Osteoblast (primary cell): ENCODE data around the gene EPC2. TPM values are rescaled to one million over a fixed set of nuclear protein-coding genes. Genes with fewer than 3 reads are reported as not detected.
A peak's percentile ranks its signal among the peaks of the same experiment; 100 is the strongest.

Experiments used
- DNase-seq: peaks from one replicate; pipeline ENCODE4 v3.0.0; 2011; ENCODE audit warnings: low spot score, mixed read lengths; ENCODE audit not compliant: insufficient read length; ENCODE audit errors: missing footprints
- H2AFZ ChIP-seq: 2 replicates; pipeline ENCODE4 v1.6.0; 2011; ENCODE audit warnings: mild to moderate bottlenecking, low read length
- H3K27ac ChIP-seq: 2 replicates; pipeline ENCODE4 v1.5.1; 2011; ENCODE audit warnings: mild to moderate bottlenecking, low read depth, low read length, moderate library complexity
- H3K27me3 ChIP-seq: 2 replicates; pipeline ENCODE4 v1.6.0; 2012; ENCODE audit warnings: mild to moderate bottlenecking, control low read depth, inconsistent platforms, low read length, moderate library complexity; ENCODE audit not compliant: insufficient read depth
- H3K36me3 ChIP-seq: 2 replicates; pipeline ENCODE4 v1.5.1; 2011; ENCODE audit warnings: mild to moderate bottlenecking, low read length, control low read depth, moderate library complexity; ENCODE audit not compliant: insufficient read depth
- H3K4me1 ChIP-seq: 2 replicates; pipeline ENCODE4 v1.5.1; 2011; ENCODE audit warnings: mild to moderate bottlenecking, low read length, control low read depth, moderate library complexity; ENCODE audit not compliant: insufficient read depth
- H3K4me2 ChIP-seq: 2 replicates; pipeline ENCODE4 v1.6.0; 2011; ENCODE audit warnings: mild to moderate bottlenecking, low read length; ENCODE audit not compliant: insufficient read depth
- H3K4me3 ChIP-seq: fragments of 200-600 bp; sonication (generic); 3 replicates; pipeline ENCODE4 v1.5.1; 2012; ENCODE audit warnings: mild to moderate bottlenecking, low read length, inconsistent platforms; ENCODE audit not compliant: insufficient read depth
- H3K79me2 ChIP-seq: 2 replicates; pipeline ENCODE4 v1.6.0; 2012; ENCODE audit warnings: mild to moderate bottlenecking, low read length, control low read depth, inconsistent platforms; ENCODE audit not compliant: insufficient read depth
- H3K9me3 ChIP-seq: 2 replicates; pipeline ENCODE4 v1.5.1; 2011; ENCODE audit warnings: low read depth, low read length, control low read depth
- H4K20me1 ChIP-seq: 2 replicates; pipeline ENCODE4 v1.6.0; 2012; ENCODE audit warnings: mild to moderate bottlenecking, low read length, control low read depth; ENCODE audit not compliant: insufficient read depth
- CTCF ChIP-seq: IDR thresholded peaks from 2 replicates; pipeline ENCODE4 v1.5.1; 2011; ENCODE audit warnings: mild to moderate bottlenecking, low read depth, low read length, moderate library complexity; ENCODE audit errors: extremely low read depth
- total RNA-seq: library from RNA; depleted of rRNA; stranded (reverse); fragments of >200 nt; gene quantifications from 2 replicates; pipeline ENCODE4 v1.2.3, GENCODE V29; 2012

Gene EPC2
- total RNA-seq, 1 donor: 29.3 TPM

- Histone ChIP-seq H3K27ac (no peak overlapping the region), H3K79me2 (no peaks in the 10 kb centered on the region), H3K27me3 (peaks cover 4% of the 10 kb centered on the region), H4K20me1 (no peaks in the 10 kb centered on the region), H3K4me2 (no peak overlapping the region), H3K4me3 (no peak overlapping the region), H3K36me3 (no peaks in the 10 kb centered on the region), H3K4me1 (peaks cover 4% of the 10 kb centered on the region), H3K9me3 (no peaks in the 10 kb centered on the region), H2AFZ (no peak overlapping the region)
- no peak for TF ChIP-seq CTCF
- no peak for DNase-seq
Observed at GRCh38 chr2:148796735-148797512, 152.4 kb downstream of the EPC2 start.

GRCh38 chr2:148802448-148803220, 158.1 kb downstream of the EPC2 start:
- no peak overlapping the region for H3K4me2 ChIP-seq
- no peak overlapping the region for H3K4me3 ChIP-seq
- DNase-seq: no peak
- H3K27me3 ChIP-seq: peaks cover under 1% of the 10 kb centered on the region
- no peaks in the 10 kb centered on the region for H3K79me2 ChIP-seq
- no peaks in the 10 kb centered on the region for H4K20me1 ChIP-seq
- H3K4me1 ChIP-seq: no peaks in the 10 kb centered on the region
- no peaks in the 10 kb centered on the region for H3K9me3 ChIP-seq
- no peak for TF ChIP-seq CTCF
- H3K36me3 ChIP-seq: no peaks in the 10 kb centered on the region
- no peak overlapping the region for H2AFZ ChIP-seq
- no peak overlapping the region for H3K27ac ChIP-seq

- Histone ChIP-seq H3K4me1 (peaks cover 16% of the 10 kb centered on the region), H3K4me3 (no peak overlapping the region), H2AFZ (no peak overlapping the region), H3K27me3 (peaks cover 14% of the 10 kb centered on the region), H3K4me2 (no peak overlapping the region), H3K79me2 (no peaks in the 10 kb centered on the region), H3K9me3 (no peaks in the 10 kb centered on the region), H3K27ac (no peak overlapping the region), H3K36me3 (no peaks in the 10 kb centered on the region), H4K20me1 (no peaks in the 10 kb centered on the region)
- no peak for TF ChIP-seq CTCF
- DNase-seq: no peak
Observed at GRCh38 chr2:148810081-148810480, 165.5 kb downstream of the EPC2 start.

- H3K9me3 ChIP-seq: no peaks in the 10 kb centered on the region
- no peaks in the 10 kb centered on the region for H4K20me1 ChIP-seq
- H3K79me2 ChIP-seq: no peaks in the 10 kb centered on the region
- peak overlapping the region; percentile 20 for H3K4me2 ChIP-seq
- peak; percentile 71 for DNase-seq
- H3K27me3 ChIP-seq: peaks cover 14% of the 10 kb centered on the region
- peak overlapping the region; percentile 50 for H2AFZ ChIP-seq
- no peak overlapping the region for H3K27ac ChIP-seq
- TF ChIP-seq CTCF: no peak
- peaks cover 24% of the 10 kb centered on the region for H3K4me1 ChIP-seq
- H3K4me3 ChIP-seq: no peak overlapping the region
- H3K36me3 ChIP-seq: no peaks in the 10 kb centered on the region
Observed at GRCh38 chr2:148812306-148812705, 167.8 kb downstream of the EPC2 start.
